ENCODE results near the gene CNGA1.

DNA sequence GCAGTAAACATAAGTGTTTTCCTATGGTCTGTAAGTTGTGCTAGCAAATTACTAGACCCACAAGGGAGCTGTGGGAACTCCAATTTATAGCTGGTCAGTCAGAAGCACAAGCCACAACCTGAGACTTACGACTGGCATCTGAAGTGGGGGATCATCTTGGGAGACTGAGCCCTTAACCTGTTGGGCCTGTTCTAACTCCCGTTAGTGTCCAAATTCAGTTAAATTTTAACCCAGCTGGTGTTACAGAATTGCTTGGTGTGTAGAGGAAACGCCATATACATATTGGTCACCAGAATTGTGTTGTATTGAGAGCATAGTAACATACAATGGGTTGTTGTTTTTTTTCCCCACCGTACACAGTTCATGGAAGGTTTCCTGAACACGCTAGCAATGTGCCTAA is 77.0 kb downstream of the CNGA1 start:
- no peak for TF ChIP-seq CTCF (IDR thresholded peaks at IDR 0.05; ENCODE audit: insufficient read depth, low read length, poor library complexity, severe bottlenecking)
- TF ChIP-seq EZH2phosphoT487 (conservative IDR thresholded peaks at IDR 0.05; ENCODE audit: low read length): no peak
